HPDE6-E6E7 (cell line): ENCODE data around the gene GPR25.
"Not testable (repeated sequence)": the region's sequence is repeated elsewhere in the genome, so short reads cannot be mapped to it uniquely, and the experiment has no call there.

Experiments
- DNase-seq: peaks from one replicate; pipeline ENCODE4 v3.0.0; 2011; ENCODE audit warnings: missing footprints; ENCODE audit errors: extremely low spot score

The GPR25 gene

DNA sequence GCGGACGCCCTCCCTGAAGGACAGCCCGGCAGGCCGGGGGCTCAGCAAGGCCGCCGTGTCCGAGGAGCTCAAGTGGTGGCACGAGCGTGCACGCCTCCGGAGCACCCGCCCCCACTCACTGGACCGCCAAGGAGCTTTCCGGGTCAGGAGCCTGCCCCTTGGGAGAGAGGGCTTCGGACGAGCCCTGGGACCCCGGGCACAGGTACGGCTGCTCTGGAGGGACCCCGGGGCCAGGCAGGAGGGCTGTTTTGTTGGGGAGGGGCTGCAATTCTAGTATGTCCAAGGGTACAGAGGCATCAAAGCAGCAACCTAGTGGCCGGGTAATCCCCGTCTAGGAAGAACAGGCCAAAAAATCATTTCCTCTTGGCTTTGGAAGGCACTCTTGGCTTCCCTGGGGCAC is 39.2 kb downstream of the GPR25 start:
- not testable (repeated sequence) for DNase-seq

DNA sequence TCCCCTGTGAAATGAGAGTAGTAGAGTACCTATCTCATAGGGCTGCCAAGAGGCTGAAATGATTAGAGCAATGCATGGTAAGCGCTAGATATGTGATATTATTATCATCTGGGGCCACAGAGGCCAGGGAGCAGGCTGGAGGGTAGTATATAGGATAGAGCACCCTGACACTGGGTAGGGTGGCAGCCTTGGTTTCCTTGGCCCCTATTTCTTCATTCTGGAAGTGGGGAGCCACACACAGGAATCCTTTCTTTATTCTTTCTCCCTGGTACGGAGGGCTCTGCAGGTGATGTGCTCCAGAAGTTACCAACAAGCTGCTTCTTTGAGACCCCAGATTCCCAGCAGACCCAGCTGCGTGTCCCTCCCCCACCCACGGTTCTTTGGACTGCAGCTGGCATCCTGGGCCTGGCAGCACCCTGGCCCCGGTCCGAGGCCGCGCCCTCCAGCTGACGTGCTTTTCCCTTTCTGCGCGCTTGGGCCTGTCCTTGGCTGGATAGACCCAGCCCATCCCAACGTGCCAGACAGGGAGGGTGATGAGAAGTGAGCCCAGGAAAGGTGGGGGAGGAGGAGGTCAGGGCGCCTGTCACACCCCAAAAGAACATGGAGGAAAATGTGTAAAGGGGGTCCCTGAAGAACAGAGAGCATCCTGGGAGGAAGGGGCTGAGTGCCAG is 40.1 kb downstream of the GPR25 start:
- no peak for DNase-seq

DNA sequence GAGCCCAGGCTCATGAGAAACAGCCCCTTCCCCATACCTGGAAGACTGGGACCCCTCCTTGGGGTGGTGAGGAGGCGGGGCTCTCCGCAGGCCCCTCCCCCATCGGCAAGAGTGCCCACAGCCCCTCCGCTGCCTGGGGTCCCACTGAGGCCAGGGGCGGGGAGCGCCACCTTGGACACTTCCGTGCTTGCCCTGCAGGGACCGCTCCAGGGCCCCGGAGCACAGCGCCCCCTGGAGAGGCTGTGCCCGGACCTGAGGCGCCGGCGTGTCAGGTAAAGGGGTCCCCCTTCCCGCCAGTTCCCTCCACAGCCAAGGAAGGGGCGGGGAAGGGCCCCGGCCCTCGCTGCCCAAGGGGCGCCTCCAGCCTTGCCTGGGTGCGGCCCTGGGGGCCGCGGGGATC is 43.4 kb downstream of the GPR25 start:
- DNase-seq: no peak

DNA sequence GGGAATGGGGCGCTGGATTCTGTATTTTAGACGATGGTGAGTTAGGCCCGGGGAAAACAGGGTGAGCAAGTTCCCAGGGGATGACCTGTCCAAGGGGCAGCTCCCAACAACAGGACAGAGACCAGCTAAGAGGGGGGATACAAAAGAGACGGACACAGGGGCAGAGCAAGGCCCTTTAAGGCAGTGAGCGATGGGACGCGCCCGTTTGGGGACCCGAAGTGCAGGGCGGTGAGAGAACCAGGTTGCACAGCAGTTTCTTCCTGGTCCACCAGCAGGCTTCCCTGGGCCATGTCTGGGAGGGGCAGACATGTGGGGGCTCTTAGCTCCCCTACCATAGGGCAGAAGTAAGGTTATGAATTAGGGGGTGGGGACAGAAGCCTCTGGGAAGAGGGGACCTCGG is 43.9 kb downstream of the GPR25 start:
- DNase-seq: no peak

DNA sequence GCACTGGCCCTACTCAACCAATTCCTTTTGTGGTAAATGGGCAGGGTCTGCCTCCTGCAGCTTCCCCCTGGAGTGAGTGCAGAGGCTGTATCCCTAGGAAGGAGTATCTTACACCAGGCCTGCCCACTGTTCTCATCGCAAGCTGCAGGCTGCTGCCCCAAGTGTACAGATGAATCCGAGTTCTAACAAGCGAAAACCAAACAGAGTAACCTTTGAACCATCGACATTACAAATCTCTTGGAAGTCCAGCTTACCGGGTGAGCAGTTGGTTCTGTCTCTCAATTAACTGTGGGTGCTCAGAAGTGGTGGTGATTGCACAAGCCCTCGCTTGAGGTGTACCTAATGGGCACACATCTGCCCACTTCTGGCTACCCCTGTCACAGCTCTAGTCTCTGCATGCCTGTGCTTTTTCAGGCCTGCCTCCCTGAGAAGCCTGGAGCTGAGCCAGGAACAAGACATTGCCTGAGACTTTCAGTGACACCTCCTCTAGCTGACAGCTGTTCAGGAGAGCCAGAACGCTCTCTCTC is 44.6 kb downstream of the GPR25 start:
- DNase-seq: no peak

DNA sequence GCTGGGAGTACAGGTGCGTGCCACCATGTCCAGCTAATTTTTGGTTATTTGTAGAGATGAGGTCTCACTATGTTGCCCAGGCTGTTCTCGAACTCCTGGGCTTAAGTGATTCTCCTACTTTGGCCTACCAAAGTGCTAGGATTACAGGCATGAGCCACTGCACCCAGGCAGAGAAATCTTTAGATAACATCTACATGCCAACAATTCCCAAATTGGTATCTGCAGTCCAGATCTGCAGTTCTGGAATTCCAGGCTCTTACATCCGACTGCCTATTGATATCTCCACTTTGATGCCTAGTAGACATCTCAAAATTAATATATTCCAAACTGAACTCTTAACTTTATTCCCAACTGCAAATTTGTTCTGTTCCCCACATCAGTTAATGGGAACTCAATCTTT is 45.2 kb downstream of the GPR25 start:
- no peak for DNase-seq

DNA sequence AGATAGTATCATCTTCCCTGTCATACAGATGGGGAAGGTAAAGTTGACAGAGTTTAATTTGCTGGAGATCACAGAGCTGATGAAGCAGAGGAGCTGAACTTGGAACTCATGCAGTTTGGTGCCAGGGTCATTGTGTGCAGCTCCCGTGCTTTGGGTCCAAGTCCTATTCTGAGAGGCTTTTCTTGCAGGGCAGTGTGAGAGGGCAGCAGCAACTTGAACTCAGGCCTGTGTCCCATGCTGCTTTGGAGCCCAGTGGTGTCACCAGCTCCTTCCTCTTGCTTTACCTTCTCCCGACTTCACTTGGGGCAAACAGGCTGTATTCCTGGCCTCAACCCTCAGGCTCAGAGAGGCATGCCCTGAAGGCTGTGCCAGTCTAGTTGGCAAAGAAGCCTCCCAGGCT is 46.6 kb downstream of the GPR25 start:
- DNase-seq: no peak

DNA sequence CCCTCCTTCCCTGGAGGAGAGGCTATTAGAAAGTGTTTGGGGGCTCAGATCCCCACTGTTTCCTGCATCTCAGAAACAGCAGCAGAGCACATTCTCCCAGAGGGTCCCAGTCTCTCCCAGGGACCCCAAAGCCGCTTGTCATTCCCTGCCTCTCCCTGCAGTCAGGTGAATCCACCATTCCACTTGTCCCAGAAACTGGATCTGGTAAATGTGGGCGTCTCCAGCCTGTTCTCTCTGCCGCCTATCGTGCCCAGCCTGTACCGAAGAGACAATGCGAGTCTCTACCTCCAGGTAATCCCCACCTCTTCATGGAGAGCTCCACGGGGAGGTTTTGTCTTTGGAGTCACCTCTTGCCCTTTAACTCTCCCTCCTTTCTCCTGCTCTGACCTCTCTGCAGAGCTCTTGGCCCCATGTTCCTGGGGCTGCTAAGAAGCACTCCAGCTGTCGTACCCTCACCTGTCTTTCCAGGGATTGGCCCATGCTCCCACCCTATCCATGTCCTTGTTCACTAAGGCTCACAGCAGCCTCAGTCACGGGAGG is 48.9 kb downstream of the GPR25 start:
- DNase-seq: no peak

DNA sequence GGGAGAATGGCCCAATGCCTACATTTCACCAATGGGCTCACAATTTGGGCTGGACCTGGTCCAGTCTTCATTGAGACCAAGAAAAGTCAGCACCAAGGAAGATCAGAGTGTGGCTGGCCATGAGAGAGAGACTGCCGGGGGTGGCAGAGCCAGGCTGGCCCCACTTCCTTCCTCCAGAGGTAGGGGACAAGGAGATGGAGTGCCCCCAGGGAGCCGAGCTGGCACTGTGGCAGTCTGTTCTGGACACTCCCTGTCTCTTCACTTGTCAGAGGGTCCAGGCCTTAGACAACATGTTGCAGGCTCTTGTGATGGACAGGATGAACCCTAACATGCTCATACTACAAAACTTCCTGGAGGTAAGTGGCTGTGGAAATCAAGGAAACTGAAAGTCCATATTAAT is 49.6 kb downstream of the GPR25 start:
- DNase-seq: no peak

DNA sequence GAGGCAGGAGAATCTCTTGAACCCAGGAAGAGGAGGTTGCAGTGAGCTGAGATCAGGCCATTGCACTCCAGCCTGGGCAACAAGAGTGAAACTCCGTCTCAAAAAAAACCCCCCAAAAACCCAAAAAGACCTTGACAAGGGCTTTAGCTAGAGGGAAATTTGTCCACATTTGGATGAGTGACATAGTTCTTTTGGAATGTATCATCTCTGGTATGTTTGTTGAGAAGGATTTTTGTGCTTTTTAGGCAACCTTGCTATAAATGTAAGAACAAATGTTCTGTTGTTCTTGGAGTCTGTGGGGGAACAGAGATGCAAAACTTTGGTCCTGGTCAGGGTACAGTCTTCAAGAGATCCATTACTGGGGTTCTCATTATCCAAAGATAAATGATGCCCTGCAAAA is 50.8 kb downstream of the GPR25 start:
- DNase-seq: no peak
